ENCODE data around the gene TPK1.

GRCh38 chr7:144818511-144818910 lies 17.3 kb downstream of the TPK1 start:
- TF ChIP-seq POLR2A (IDR thresholded peaks at IDR 0.05; ENCODE audit: low read depth, low read length) (no peak), NFE2L2 (IDR thresholded peaks at IDR 0.05; ENCODE audit: low read depth, low read length) (no peak), ELK1 (IDR thresholded peaks at IDR 0.05; ENCODE audit: borderline replicate concordance, low read depth, low read length) (no peak), MAFK (IDR thresholded peaks at IDR 0.05; ENCODE audit: low read depth, low read length) (no peak)
- TF ChIP-seq, protein P1, sequence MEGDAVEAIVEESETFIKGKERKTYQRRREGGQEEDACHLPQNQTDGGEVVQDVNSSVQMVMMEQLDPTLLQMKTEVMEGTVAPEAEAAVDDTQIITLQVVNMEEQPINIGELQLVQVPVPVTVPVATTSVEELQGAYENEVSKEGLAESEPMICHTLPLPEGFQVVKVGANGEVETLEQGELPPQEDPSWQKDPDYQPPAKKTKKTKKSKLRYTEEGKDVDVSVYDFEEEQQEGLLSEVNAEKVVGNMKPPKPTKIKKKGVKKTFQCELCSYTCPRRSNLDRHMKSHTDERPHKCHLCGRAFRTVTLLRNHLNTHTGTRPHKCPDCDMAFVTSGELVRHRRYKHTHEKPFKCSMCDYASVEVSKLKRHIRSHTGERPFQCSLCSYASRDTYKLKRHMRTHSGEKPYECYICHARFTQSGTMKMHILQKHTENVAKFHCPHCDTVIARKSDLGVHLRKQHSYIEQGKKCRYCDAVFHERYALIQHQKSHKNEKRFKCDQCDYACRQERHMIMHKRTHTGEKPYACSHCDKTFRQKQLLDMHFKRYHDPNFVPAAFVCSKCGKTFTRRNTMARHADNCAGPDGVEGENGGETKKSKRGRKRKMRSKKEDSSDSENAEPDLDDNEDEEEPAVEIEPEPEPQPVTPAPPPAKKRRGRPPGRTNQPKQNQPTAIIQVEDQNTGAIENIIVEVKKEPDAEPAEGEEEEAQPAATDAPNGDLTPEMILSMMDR (conservative IDR thresholded peaks at IDR 0.05; ENCODE audit: low read depth, low read length): no peak
